SK-N-SH treated with all-trans-retinoic acid at 6 μM for 48 hours (cell line): ENCODE data around the gene FRMD4B.

Experiments used
- ATAC-seq: fragments of 200-7000 bp; cut with Tn5 transposase; 3 replicates; pipeline ENCODE4 v1.9.1; 2020; ENCODE audit warnings: mild to moderate bottlenecking, moderate library complexity
- ARNTL ChIP-seq: fragments of 450-650 bp; formaldehyde crosslinking; IDR thresholded peaks from 2 replicates; pipeline ENCODE4 v1.5.0; 2020; ENCODE audit warnings: low read depth, mild to moderate bottlenecking, moderate library complexity, borderline replicate concordance
- BACH2 ChIP-seq: fragments of 250-450 bp; sonication (Bioruptor Pico); IDR thresholded peaks from 2 replicates; pipeline ENCODE4 v1.9.0; 2021; ENCODE audit warnings: mild to moderate bottlenecking, borderline replicate concordance
- CSDC2 ChIP-seq: fragments of 250-450 bp; sonication (Bioruptor Pico); IDR thresholded peaks from 2 replicates; pipeline ENCODE4 v1.5.0; 2020; ENCODE audit warnings: mild to moderate bottlenecking, moderate library complexity
- ESRRG ChIP-seq: fragments of 250-450 bp; sonication (Bioruptor Pico); IDR thresholded peaks from 2 replicates; pipeline ENCODE4 v1.6.1; 2021; ENCODE audit warnings: mild to moderate bottlenecking
- GLIS3 ChIP-seq: fragments of 250-450 bp; sonication (Bioruptor Pico); IDR thresholded peaks from 2 replicates; pipeline ENCODE4 v1.5.0; 2020; ENCODE audit warnings: mild to moderate bottlenecking, moderate library complexity
- ISL1 ChIP-seq: fragments of 250-450 bp; sonication (Bioruptor Pico); IDR thresholded peaks from 2 replicates; pipeline ENCODE4 v2.1.2; 2022; ENCODE audit warnings: mild to moderate bottlenecking, moderate library complexity
- OSR1 ChIP-seq: fragments of 250-450 bp; sonication (Bioruptor Pico); IDR thresholded peaks from 2 replicates; pipeline ENCODE4 v1.8.0; 2022; ENCODE audit warnings: moderate library complexity, mild to moderate bottlenecking, inconsistent platforms
- PPARA ChIP-seq: fragments of 250-450 bp; sonication (Bioruptor Pico); IDR thresholded peaks from 2 replicates; pipeline ENCODE4 v1.5.0; 2020; ENCODE audit warnings: mild to moderate bottlenecking, borderline replicate concordance
- RARB ChIP-seq: fragments of 250-450 bp; sonication (Bioruptor Pico); IDR thresholded peaks from 2 replicates; pipeline ENCODE4 v1.8.0; 2021; ENCODE audit warnings: mild to moderate bottlenecking, moderate library complexity
- SNAI2 ChIP-seq: fragments of 250-450 bp; sonication (Bioruptor Pico); IDR thresholded peaks from 2 replicates; pipeline ENCODE4 v1.5.0; 2020; ENCODE audit warnings: mild to moderate bottlenecking, moderate library complexity
- TCF4 ChIP-seq: fragments of 250-450 bp; sonication (Bioruptor Pico); IDR thresholded peaks from 2 replicates; pipeline ENCODE4 v1.8.0; 2021; ENCODE audit warnings: mild to moderate bottlenecking, moderate library complexity, borderline replicate concordance
- TOX ChIP-seq: fragments of 250-450 bp; sonication (Bioruptor Pico); IDR thresholded peaks from 2 replicates; pipeline ENCODE4 v1.8.0; 2021; ENCODE audit warnings: mild to moderate bottlenecking, moderate library complexity, borderline replicate concordance
- ZC3H10 ChIP-seq: fragments of 250-450 bp; sonication (Bioruptor Pico); IDR thresholded peaks from 2 replicates; pipeline ENCODE4 v1.5.1; 2021; ENCODE audit warnings: mild to moderate bottlenecking, moderate library complexity
- ZFP3 ChIP-seq: fragments of 250-450 bp; sonication (Bioruptor Pico); IDR thresholded peaks from 2 replicates; pipeline ENCODE4 v1.5.0; 2020; ENCODE audit warnings: mild to moderate bottlenecking, moderate library complexity
- ZFP30 ChIP-seq: fragments of 450-650 bp; formaldehyde crosslinking; IDR thresholded peaks from 2 replicates; pipeline ENCODE4 v1.5.0; 2022; ENCODE audit warnings: mild to moderate bottlenecking, moderate library complexity
- ZNF565 ChIP-seq: fragments of 450-650 bp; formaldehyde crosslinking; conservative IDR thresholded peaks from 2 replicates; pipeline ENCODE4 v1.5.0; 2020; ENCODE audit warnings: low read depth, mild to moderate bottlenecking, moderate library complexity
- ZNF70 ChIP-seq: fragments of 450-650 bp; formaldehyde crosslinking; IDR thresholded peaks from 2 replicates; pipeline ENCODE4 v1.5.0; 2020; ENCODE audit warnings: mild to moderate bottlenecking, moderate library complexity
- ZNF8 ChIP-seq: fragments of 450-650 bp; formaldehyde crosslinking; IDR thresholded peaks from 2 replicates; pipeline ENCODE4 v1.5.0; 2020; ENCODE audit warnings: mild to moderate bottlenecking, moderate library complexity
- TF ChIP-seq, protein P1 (sequence below): fragments of 250-450 bp; sonication (Bioruptor Pico); IDR thresholded peaks from 2 replicates; pipeline ENCODE4 v1.5.1; 2021; ENCODE audit warnings: mild to moderate bottlenecking, moderate library complexity
- TF ChIP-seq, protein P2 (sequence below): fragments of 250-450 bp; sonication (Bioruptor Pico); IDR thresholded peaks from 2 replicates; pipeline ENCODE4 v1.5.1; 2020; ENCODE audit warnings: low read depth, mild to moderate bottlenecking, moderate library complexity
- TF ChIP-seq, protein P3 (sequence below): fragments of 250-450 bp; sonication (Bioruptor Pico); IDR thresholded peaks from 2 replicates; pipeline ENCODE4 v1.8.0; 2020; ENCODE audit warnings: mild to moderate bottlenecking, moderate library complexity, borderline replicate concordance
- TF ChIP-seq, protein P4 (sequence below): fragments of 250-450 bp; sonication (Bioruptor Pico); IDR thresholded peaks from 2 replicates; pipeline ENCODE4 v1.8.0; 2021; ENCODE audit warnings: low read depth, mild to moderate bottlenecking, moderate library complexity, borderline replicate concordance
- TF ChIP-seq, protein P5 (sequence below): fragments of 250-450 bp; sonication (Bioruptor Pico); IDR thresholded peaks from 2 replicates; pipeline ENCODE4 v1.5.0; 2020; ENCODE audit warnings: mild to moderate bottlenecking, moderate library complexity

FRMD4B gene

DNA sequence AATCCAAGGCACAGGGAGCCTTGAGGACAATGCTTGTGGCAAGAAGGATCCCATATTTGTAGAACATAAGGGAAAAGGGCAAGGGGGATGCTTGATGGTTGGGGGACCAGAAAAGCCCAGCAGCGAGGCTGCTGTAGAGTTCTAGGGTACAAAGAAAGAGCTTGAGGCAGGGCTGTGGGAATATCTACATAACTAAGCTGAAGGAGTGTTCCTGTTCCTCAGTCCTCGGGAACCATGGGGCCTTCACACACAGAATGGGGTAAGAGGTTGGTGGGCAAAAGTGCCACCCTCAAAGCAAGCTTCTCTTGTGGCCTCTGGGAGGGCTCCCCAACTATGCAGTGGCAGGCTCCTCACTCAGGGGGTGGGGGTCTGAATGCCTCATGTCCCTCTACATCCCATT, 6.5 kb upstream of the FRMD4B start:
- ATAC-seq, result no peak
- TF ChIP-seq, protein P1, sequence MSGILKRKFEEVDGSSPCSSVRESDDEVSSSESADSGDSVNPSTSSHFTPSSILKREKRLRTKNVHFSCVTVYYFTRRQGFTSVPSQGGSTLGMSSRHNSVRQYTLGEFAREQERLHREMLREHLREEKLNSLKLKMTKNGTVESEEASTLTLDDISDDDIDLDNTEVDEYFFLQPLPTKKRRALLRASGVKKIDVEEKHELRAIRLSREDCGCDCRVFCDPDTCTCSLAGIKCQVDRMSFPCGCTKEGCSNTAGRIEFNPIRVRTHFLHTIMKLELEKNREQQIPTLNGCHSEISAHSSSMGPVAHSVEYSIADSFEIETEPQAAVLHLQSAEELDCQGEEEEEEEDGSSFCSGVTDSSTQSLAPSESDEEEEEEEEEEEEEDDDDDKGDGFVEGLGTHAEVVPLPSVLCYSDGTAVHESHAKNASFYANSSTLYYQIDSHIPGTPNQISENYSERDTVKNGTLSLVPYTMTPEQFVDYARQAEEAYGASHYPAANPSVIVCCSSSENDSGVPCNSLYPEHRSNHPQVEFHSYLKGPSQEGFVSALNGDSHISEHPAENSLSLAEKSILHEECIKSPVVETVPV (CRISPR knock-in tag), result no peak
- no peak for TF ChIP-seq ZNF565 (CRISPR knock-in tag)
- TF ChIP-seq, protein P2, sequence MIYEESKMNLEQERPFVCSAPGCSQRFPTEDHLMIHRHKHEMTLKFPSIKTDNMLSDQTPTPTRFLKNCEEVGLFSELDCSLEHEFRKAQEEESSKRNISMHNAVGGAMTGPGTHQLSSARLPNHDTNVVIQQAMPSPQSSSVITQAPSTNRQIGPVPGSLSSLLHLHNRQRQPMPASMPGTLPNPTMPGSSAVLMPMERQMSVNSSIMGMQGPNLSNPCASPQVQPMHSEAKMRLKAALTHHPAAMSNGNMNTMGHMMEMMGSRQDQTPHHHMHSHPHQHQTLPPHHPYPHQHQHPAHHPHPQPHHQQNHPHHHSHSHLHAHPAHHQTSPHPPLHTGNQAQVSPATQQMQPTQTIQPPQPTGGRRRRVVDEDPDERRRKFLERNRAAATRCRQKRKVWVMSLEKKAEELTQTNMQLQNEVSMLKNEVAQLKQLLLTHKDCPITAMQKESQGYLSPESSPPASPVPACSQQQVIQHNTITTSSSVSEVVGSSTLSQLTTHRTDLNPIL (CRISPR knock-in tag), result no peak
- TF ChIP-seq ARNTL (CRISPR knock-in tag), result no peak
- no peak for TF ChIP-seq ZFP3
- TF ChIP-seq ZNF70 (CRISPR knock-in tag), result no peak
- no peak for TF ChIP-seq SNAI2 (CRISPR knock-in tag)
- TF ChIP-seq BACH2, result no peak
- TF ChIP-seq GLIS3 (CRISPR knock-in tag), result no peak
- no peak for TF ChIP-seq ESRRG (CRISPR knock-in tag)
- TF ChIP-seq PPARA, result no peak
- TF ChIP-seq ISL1 (CRISPR knock-in tag), result no peak

DNA sequence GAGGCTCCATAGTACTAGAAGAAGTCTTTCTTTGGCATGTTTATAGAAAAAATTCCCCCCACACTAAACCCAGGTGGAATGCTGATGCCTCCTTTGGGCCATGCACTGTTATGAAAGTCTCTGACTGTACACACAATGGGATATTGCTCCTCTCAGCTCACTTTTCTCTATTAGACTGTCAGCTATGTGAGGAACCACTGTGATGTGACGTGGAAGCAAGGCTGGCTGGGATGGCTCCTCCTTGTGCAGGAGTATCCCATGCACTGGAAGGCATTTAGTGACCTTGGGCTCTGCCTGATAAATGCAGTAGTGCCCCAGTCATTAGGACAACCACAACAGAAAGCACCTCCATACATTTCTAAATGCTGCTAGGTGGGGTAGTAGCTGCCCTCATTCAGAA, 5.7 kb upstream of the FRMD4B start:
- no peak for ATAC-seq
- TF ChIP-seq ZC3H10 (CRISPR knock-in tag) (no peak), ISL1 (CRISPR knock-in tag) (no peak), TCF4 (no peak), TOX (CRISPR knock-in tag) (no peak), CSDC2 (CRISPR knock-in tag) (no peak), PPARA (no peak), ZFP30 (no peak), ZNF8 (CRISPR knock-in tag) (no peak), ZNF565 (CRISPR knock-in tag) (no peak), ZFP3 (no peak), GLIS3 (CRISPR knock-in tag) (no peak), OSR1 (CRISPR knock-in tag) (no peak), RARB (CRISPR knock-in tag) (no peak), ZNF70 (CRISPR knock-in tag) (no peak), ARNTL (CRISPR knock-in tag) (no peak), ESRRG (CRISPR knock-in tag) (no peak)
- TF ChIP-seq, protein P3, sequence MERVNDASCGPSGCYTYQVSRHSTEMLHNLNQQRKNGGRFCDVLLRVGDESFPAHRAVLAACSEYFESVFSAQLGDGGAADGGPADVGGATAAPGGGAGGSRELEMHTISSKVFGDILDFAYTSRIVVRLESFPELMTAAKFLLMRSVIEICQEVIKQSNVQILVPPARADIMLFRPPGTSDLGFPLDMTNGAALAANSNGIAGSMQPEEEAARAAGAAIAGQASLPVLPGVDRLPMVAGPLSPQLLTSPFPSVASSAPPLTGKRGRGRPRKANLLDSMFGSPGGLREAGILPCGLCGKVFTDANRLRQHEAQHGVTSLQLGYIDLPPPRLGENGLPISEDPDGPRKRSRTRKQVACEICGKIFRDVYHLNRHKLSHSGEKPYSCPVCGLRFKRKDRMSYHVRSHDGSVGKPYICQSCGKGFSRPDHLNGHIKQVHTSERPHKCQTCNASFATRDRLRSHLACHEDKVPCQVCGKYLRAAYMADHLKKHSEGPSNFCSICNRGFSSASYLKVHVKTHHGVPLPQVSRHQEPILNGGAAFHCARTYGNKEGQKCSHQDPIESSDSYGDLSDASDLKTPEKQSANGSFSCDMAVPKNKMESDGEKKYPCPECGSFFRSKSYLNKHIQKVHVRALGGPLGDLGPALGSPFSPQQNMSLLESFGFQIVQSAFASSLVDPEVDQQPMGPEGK (CRISPR knock-in tag), result no peak
- TF ChIP-seq, protein P1 (CRISPR knock-in tag), result no peak
- TF ChIP-seq, protein P2 (CRISPR knock-in tag), result no peak
- TF ChIP-seq, protein P4, sequence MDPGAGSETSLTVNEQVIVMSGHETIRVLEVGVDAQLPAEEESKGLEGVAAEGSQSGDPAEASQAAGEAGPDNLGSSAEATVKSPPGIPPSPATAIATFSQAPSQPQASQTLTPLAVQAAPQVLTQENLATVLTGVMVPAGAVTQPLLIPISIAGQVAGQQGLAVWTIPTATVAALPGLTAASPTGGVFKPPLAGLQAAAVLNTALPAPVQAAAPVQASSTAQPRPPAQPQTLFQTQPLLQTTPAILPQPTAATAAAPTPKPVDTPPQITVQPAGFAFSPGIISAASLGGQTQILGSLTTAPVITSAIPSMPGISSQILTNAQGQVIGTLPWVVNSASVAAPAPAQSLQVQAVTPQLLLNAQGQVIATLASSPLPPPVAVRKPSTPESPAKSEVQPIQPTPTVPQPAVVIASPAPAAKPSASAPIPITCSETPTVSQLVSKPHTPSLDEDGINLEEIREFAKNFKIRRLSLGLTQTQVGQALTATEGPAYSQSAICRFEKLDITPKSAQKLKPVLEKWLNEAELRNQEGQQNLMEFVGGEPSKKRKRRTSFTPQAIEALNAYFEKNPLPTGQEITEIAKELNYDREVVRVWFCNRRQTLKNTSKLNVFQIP, result no peak

DNA sequence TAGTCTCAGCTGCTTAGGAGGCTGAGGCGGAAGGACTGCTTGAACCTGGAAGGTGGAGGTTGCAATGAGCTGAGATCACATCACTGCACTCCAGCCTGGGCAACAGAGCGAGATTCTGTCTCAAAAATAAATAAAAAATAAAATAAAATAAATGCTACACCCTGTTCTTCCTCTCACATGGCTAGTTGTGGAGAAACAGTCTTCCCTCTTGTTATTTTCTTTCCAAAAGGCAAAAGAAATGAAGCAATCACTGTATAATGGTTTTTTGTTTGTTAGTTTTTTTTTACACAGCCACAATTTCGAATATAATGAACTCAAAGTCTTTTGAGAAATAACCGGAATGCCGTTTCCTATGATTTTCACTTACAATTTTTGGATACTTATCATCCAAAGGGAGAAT, 4.9 kb upstream of the FRMD4B start:
- TF ChIP-seq SNAI2 (CRISPR knock-in tag) (no peak), BACH2 (no peak), ZNF565 (CRISPR knock-in tag) (no peak), ISL1 (CRISPR knock-in tag) (no peak), PPARA (no peak), ZFP3 (no peak), ZC3H10 (CRISPR knock-in tag) (no peak), ARNTL (CRISPR knock-in tag) (no peak)
- TF ChIP-seq, protein P5, sequence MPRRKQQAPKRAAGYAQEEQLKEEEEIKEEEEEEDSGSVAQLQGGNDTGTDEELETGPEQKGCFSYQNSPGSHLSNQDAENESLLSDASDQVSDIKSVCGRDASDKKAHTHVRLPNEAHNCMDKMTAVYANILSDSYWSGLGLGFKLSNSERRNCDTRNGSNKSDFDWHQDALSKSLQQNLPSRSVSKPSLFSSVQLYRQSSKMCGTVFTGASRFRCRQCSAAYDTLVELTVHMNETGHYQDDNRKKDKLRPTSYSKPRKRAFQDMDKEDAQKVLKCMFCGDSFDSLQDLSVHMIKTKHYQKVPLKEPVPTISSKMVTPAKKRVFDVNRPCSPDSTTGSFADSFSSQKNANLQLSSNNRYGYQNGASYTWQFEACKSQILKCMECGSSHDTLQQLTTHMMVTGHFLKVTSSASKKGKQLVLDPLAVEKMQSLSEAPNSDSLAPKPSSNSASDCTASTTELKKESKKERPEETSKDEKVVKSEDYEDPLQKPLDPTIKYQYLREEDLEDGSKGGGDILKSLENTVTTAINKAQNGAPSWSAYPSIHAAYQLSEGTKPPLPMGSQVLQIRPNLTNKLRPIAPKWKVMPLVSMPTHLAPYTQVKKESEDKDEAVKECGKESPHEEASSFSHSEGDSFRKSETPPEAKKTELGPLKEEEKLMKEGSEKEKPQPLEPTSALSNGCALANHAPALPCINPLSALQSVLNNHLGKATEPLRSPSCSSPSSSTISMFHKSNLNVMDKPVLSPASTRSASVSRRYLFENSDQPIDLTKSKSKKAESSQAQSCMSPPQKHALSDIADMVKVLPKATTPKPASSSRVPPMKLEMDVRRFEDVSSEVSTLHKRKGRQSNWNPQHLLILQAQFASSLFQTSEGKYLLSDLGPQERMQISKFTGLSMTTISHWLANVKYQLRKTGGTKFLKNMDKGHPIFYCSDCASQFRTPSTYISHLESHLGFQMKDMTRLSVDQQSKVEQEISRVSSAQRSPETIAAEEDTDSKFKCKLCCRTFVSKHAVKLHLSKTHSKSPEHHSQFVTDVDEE (CRISPR knock-in tag), result no peak
- TF ChIP-seq, protein P2 (CRISPR knock-in tag), result no peak
- no peak for ATAC-seq
